Effector CD8-positive, alpha-beta T cell (primary cell): ENCODE results near the gene MGAT2.
"Not testable (repeated sequence)": the region's sequence is repeated elsewhere in the genome, so short reads cannot be mapped to it uniquely, and the experiment has no call there.

Source experiments
- DNase-seq: peaks from one replicate; lab custom pipeline; 2025; lab: John Stamatoyannopoulos, UW

The MGAT2 gene

DNA sequence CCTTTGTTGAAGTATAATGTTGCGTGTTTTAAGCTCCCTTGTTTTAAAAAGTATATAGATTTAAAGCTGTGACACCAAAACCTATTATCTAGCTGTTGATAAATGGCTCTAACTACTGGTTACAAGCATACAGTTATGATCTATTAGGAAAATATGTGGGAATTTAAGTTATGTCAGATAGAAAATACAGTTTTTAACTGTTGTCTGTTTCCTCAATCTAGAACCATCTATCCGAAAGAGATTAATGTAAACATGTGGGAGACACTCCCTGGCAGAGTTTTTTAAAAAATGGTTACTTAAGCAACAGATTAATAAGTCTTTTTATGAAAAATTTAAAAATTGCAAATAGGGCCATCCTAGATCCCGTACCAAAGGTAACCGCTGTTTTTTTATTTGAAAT lies 8.3 kb upstream of the MGAT2 start:
- no peak for DNase-seq

DNA sequence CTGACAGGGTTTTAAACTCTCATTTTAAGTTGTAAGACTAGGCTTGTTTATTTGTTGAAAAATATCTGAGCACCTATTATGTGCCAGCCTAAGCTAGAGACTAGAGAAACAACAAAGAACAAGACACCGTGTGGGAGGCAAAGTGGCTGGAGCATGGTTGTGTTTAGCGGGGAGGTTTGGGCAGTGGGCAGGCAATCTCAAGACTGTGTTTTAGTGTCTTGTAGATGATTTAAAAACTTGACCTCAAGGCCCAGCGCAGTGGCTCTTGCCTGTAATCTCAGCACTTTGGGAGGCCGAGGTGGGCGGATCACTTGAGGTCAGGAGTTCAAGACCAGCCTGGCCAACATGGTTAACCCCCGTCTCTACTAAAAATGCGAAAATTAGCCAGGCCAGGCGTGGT lies 7.9 kb upstream of the MGAT2 start:
- DNase-seq, result no peak

DNA sequence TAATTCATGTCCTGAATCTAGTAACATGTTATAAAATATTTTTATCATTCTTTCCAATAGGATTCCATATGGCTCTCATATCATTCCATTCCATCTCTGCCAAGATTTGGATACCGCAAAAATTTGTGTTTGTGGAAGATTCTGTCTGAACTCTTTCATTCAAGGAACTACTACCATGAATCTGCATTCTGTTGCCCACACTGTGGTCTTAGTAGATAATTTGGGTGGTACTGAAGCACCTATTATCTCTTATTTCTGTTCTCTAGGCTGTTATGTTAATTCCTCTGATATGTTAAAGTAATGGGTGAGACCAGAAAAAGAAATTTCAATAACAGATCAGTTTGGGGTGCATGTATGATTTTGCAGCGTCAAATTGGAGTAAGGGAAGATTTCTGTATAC lies 6.4 kb upstream of the MGAT2 start:
- DNase-seq, result no peak

DNA sequence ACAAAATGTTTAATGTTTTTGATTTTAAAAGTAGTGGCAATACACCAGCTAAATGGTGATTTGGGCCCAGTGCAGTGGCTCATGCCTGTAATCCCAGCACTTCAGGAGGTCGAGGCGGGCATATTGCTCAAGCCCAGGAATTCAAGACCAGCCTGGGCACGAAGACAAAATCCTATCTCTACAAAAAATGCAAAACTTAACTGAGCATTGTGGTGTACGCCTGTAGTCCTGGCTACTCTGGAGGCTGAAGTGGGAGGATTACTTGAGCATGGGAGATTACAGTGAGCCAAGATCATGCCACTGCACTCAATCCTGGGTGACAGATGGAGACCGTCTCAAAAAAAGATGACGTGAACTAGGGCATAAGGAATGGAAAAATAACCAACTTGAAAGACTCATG lies 4.8 kb upstream of the MGAT2 start:
- DNase-seq, result no peak

DNA sequence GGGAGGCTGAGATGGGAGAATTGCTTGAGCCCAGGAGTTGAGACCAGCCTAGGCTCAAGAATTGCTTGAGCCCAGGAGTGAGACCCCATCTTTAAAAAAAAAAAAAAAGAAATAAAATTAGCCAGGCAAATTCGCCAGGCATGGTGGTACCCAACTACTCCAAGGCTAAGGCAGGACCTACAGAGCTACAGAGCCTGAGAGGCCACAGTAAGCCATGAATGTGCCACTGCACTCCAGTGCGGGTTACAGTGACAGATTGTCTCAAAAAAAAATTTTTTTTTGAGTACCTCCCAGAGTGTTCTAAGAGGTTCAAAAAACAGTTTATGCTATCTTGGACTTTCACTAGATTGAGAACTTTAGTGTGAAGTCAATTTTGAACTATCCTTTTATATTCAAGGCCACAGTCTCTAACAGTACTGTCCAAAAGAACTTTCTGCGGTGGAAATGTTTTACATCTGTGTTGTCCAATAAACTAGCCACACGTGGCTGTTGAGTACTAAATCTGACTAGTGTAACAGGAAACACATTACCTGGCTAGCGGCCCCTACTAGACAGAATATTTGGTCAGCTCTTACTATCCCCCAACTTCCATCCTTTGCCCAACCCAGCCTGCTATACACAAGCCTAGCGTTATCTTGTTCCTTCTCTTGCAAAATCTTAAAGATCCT lies 2.6 kb upstream of the MGAT2 start:
- no peak for DNase-seq

DNA sequence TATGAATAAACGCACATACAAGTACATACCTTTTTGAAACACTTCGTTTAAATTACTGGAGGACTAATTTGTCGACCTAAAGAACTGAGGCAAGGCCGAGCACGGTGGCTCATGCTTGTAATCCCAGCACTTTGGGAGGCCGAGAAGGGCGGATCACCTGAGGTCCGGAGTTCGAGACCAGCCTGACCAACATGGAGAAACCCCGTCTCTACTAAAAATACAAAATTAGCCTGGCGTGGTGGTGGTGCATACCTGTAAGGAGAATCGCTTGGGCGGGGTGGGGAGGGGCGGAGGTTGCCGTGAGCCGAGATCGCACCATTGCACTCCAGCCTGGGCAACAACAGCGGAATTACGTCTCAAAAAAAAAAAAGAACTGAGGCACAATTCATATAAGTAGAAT lies 1.3 kb upstream of the MGAT2 start:
- not testable (repeated sequence) for DNase-seq

DNA sequence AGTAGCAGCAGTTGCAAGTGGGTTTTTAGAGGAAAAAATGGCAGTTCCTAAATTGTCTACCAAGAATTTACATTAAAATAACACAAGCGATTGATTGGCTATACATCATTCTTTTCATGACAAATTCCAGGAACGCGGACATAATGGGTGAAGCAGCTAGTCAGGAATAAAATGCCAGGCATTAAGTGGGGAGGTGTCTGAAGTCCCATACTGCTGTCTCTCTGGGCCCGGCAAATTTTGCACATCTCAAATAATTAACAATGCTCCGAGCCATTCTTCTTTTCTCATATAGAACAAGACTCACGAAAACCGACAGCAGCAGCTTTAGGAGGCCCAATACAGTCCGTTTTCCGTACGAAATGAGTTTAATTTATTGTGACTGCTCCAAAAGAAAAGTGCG lies 869 bp upstream of the MGAT2 start:
- DNase-seq, result no peak

DNA sequence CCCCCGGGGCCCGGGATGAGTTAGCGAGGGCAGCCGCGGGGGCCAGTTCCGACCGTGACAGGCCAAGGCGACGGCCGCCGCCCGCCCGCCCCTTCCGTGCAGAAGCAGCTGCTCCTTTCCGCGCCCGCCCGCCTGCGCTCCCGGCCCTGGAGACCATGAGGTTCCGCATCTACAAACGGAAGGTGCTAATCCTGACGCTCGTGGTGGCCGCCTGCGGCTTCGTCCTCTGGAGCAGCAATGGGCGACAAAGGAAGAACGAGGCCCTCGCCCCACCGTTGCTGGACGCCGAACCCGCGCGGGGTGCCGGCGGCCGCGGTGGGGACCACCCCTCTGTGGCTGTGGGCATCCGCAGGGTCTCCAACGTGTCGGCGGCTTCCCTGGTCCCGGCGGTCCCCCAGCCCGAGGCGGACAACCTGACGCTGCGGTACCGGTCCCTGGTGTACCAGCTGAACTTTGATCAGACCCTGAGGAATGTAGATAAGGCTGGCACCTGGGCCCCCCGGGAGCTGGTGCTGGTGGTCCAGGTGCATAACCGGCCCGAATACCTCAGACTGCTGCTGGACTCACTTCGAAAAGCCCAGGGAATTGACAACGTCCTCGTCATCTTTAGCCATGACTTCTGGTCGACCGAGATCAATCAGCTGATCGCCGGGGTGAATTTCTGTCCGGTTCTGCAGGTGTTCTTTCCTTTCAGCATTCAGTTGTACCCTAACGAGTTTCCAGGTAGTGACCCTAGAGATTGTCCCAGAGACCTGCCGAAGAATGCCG lies 699 bp downstream of the MGAT2 start:
- peak; percentile 38 for DNase-seq

DNA sequence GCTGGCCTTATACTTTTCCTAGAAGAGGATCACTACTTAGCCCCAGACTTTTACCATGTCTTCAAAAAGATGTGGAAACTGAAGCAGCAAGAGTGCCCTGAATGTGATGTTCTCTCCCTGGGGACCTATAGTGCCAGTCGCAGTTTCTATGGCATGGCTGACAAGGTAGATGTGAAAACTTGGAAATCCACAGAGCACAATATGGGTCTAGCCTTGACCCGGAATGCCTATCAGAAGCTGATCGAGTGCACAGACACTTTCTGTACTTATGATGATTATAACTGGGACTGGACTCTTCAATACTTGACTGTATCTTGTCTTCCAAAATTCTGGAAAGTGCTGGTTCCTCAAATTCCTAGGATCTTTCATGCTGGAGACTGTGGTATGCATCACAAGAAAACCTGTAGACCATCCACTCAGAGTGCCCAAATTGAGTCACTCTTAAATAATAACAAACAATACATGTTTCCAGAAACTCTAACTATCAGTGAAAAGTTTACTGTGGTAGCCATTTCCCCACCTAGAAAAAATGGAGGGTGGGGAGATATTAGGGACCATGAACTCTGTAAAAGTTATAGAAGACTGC lies 1.5 kb downstream of the MGAT2 start:
- DNase-seq, result no peak

DNA sequence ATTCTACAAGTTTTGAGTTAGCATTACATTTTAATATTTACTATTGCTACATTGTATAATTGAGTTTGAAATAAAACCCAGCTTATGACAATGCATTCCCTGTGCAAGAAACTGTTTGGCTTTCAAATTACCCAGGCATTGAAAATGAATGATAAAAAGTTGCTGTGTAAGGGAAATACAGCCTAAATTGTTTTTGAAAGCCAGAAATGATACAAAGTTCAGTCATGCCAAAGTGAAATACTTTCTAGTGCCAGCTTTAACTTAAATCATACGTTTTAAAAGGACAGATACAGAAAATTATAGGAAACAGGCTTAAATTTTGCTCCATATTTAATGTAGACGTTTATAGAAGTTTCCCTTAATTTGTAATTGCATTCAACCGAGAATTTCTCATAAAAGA lies 2.8 kb downstream of the MGAT2 start:
- no peak for DNase-seq

DNA sequence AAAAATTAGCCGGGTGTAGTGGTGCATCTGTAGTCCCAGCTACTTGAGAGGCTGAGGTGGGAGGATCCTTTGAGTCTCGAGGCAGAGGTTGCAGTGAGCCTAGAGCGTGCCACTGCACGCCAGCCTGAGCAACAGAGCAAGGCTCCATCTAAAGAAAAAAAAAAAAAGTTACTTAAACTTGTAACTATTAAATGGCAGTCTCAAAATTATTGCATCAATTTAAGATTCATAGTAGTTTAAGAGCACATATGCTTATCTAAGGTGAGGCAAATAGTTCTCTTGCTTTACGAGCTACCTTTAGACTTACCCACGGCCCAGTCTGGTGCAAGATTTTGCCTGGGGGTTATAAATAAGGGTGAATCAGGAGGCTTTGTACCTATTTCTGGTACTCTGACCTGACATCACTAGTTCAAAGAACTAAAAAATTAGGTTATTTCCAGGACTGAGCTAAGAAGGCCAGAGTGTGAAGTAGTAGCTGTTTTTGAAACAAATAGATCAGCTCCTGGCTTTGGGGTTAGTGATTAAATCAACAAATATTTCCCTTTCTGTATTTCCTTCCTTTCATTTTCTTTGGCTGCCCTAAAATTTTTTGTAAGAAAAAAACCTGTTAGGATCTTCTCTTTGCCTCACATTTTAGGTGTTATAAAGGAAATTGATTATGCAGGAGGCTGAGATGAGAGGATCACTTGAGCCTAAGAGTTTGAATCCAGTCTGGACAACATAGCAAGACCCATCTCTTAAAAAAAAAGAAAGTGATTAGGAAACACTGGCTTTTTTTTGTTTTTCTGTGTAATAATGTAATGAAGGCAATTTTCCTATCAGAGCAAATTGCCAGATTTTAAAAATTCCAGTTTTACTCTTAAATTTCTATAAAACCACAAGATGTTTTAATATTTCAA lies 3.6 kb downstream of the MGAT2 start:
- DNase-seq, result no peak

DNA sequence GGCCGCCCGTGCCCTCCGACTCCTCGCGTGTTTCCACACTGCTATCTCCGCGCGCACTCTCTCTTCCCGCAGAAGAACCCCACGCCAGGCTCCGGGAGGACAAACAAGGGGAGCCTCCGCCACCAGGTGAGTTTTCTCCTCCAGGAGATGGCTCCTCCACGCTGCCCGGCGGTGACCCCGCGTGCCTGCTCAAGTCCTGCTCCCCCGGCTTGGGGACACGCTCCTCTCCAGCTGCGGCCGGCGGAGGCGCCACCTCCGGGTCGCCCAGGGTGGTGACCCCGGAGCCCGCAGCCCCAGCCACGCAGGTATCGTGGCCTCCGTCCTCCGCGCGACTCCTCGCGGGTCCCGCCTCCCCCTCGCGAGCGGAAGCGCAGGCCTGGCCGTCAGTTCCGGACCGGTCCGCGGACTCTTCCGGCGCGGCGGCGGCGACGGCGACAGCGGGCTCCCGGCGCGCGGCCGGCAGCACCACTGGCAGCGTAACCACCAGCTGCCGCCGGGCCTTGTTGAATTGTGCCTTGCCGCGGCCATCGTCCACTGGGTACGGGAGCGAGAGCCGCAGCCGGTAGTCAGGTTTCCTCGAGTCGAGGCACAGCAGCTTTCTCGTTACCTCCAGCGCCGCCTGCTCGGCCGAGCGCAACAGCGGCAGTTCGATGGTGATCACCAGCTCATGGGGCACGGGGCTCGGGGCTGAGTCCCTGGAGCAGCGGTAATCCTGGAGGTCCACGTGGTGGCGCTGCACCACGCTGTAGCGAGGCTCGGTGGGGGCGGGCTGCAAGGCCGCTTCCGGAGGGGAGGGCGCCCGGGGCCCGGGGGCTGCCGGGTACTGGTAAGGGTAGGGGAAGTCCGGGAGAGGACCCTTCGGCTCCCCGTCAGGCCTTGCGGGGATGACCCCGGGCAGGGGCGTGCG lies 13.3 kb downstream of the MGAT2 start:
- peak; percentile 85 for DNase-seq

DNA sequence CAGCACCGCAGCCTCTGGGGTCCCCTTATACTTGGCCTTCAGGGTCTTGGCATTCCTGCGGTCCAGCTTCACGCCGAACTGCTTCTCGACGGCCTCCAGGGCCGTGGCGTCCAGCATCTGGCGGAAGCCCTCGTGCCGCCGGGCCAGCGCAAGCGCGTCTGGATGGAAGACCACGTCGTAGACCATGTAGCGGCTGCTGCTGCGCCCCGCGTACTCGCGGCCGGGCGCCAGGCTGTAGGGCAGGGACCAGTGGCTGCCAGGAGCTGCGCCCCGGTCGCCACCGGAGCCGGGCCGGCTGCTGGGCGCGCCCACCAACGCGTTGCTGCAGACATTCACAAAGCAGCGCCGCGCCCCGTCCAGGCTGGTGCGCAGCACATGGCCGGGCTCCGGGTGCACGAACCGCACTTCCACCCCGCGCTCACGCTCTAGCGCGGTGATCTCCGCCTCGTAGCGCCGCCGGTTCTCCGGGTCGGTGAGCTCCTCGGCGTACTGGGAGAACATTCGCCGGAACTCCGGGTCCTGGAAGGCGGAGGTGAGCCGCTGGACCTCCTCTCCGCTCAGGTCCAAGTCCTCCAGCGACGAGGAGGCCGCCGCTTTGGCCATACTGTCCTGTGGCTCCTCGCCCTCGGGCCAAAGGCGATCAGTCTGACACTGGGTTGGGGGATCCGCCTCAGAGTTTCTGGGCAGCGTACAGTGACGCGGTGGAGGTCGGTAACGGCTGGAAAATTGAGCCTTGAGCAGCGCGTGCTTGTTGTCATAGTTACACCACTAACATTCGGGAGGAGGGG lies 14.1 kb downstream of the MGAT2 start, which contains the start of gene DNAAF2:
DNAAF2 (minus strand) TSS at position 698 of the 788 bp plus-strand sequence; CDS start at position 603, 95 bp downstream.
- DNase-seq, result peak; percentile 46

DNA sequence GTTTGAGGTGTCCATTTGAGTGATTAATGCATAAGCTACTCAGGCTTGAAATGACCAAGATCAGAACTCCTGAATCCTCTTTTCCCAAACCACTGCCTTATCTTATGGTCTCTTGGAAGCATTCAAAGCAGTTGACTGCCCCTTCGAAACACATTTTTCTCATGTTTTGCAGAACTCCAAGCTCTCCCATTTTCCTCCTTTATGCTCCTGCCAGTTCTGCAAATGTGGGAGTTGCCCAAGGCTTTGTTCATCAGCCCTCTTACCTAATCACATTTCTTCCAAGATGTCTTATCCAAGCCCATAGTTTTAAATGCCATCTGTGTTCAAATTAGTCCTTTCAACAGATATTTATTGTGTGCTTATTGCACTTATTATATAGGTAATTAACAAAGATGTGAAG lies 16.3 kb downstream of the MGAT2 start:
- DNase-seq, result no peak

DNA sequence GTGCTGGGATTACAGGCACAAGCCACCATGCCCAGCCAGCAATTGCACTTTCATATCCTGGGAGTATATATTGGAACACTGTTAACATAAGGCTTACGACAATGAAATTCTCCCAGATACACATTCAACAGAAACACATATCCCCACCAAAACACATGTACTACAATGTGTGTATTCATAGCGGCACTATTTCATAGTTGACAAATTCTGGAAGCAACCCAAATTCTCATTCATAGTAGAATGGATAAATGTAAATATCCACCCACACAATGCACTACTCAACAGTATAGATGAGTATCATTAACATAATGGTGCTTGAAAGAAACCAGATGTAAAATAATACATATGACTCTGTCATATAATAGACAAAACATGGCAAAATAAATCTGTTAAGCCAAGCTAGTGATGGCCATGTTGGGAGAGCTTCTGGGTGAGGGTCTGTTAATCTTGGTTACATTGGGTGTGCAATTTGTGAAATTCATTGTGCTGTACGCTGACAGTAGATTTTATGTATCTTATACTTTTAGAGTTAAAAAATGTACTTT lies 17.0 kb downstream of the MGAT2 start:
- DNase-seq, result no peak

DNA sequence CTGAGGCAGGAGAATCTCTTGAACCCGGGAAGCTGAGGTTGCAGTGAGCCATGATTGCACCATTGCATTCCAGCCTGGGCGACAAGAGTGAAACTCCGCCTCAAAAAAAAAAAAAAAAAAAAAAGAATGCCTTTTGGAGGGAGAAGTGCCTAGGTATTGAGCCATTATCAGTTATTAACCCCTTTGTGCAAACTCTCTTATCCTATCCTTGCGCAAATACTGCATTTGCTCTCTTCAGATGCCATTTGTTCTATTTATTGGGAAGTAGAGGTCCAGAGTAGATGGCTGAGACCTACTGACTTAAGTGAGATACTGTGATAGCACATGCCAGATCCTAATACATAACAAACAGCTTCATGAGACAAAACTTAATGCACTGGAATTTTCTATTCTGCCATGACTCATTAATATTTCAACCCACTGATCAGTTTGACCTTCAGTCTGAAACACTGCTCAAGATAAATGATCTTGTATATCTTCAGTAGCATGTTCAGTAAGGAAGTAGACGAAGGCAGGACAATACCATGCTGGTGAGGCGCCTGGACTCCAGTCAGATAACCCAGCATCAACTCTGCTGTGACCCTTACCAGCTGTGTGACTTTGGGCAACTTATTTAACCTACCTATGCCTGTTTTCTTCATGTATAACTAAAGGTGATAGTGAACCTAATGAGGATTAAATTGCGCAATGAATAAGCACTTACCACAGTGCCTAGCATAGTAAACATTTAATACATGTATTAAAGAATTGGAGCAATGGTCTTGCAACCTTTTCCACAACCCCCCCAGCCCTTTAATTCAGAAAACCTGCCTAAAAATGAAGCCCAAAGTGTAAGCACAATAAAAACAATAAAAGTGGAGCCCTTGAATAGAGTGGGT lies 20.2 kb downstream of the MGAT2 start:
- DNase-seq, result no peak

DNA sequence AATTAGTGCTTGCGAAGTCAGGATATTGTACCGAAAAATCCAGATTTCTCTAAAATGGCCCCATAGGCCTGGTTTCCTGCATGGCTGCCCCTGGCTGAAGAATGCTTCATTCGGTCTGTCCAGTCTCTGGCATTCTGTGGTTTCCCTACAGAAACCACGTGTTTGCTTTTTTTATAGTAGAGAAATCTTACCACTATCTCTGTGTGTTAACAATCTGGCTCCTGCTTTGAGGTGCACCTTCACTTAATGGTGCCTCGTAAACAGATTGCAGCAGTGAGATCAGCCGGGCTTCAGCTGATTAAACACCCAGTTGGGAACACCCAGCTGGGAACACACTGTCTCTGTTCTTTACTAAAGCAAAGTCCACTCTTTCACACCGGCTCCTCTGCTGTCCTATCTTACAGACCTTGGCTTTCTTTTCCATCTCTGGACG lies 21.1 kb downstream of the MGAT2 start:
- no peak for DNase-seq

DNA sequence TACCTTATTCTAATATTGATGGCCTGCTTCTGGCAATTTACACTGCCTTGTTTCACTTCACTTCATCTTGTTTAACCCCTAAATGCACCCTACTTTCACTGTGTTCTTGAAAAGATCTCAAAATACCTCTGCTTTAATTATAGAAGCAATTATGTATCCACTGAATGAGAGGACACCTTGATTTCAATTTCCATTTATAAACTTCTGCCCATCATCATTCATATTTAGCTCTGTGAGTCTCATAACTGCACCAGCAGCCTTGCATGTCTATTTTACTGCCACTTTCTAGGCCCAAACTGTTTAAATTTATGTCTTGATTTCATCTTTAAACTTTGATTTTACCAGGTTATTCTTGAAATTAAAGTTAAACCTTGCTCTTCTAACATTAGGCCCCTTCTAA lies 21.6 kb downstream of the MGAT2 start:
- no peak for DNase-seq

DNA sequence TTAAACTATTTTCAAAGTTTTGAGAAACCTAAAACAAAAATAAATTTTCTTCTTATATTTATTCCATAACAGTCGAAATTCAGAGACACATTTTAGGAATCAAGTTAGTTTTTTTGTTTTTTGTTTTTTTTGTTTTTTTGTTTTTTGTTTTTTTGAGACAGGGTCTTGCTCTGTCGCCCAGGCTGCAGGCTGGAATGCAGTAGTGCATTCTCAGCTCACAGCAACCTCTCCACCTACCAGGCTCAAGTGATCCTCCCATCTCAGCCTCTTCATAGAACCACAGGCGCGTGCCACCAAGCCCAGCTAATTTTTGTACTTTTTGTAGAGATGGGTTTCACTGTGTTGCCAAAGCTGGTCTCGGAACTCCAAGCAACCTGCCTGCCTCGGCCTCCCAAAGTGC lies 32.9 kb downstream of the MGAT2 start:
- DNase-seq, result no peak
